Activated naive CD4-positive, alpha-beta T cell treated with Interleukin-2 at 50 U/mL for 16 hours (primary cell): Measurements from ENCODE around the gene RBP3.

Experiments
- DNase-seq: peaks from one replicate; pipeline ENCODE4 v3.0.0-alpha.2; 2020

The RBP3 gene

GRCh38 chr10:47319784-47320183 lies 28.4 kb upstream of the RBP3 start:
- DNase-seq: no peak

GRCh38 chr10:47320812-47321211 lies 27.4 kb upstream of the RBP3 start:
- DNase-seq: no peak

GRCh38 chr10:47321521-47322195 lies 26.5 kb upstream of the RBP3 start:
- DNase-seq: no peak

GRCh38 chr10:47322300-47323061 lies 25.7 kb upstream of the RBP3 start, which contains the start of gene GDF2:
Gene GDF2, plus strand, starts transcription at chr10:47322454. Its CDS starts 215 bp downstream, at chr10:47322669.
- DNase-seq: no peak

GRCh38 chr10:47323087-47323486 lies 25.1 kb upstream of the RBP3 start:
- DNase-seq: no peak

GRCh38 chr10:47323636-47324296 lies 24.4 kb upstream of the RBP3 start:
- no peak for DNase-seq

GRCh38 chr10:47325303-47326291 lies 22.6 kb upstream of the RBP3 start:
- DNase-seq: no peak

- DNase-seq: no peak
These were observed 21.7 kb upstream of the RBP3 start for GRCh38 chr10:47326306-47326926.

- DNase-seq: no peak
These were observed 21.2 kb upstream of the RBP3 start for GRCh38 chr10:47326927-47327330.

GRCh38 chr10:47329855-47330254 lies 18.3 kb upstream of the RBP3 start:
- no peak for DNase-seq

- DNase-seq: no peak
These were observed 17.8 kb upstream of the RBP3 start for GRCh38 chr10:47330366-47330765.

- DNase-seq: no peak
These were observed 17.4 kb upstream of the RBP3 start for GRCh38 chr10:47330804-47331203.

GRCh38 chr10:47331491-47331890 lies 16.7 kb upstream of the RBP3 start:
- no peak for DNase-seq

- no peak for DNase-seq
These were observed 16.2 kb upstream of the RBP3 start for GRCh38 chr10:47331954-47332353.

- DNase-seq: no peak
These were observed 15.8 kb upstream of the RBP3 start for GRCh38 chr10:47332371-47332770.

- DNase-seq: no peak
These were observed 15.2 kb upstream of the RBP3 start for GRCh38 chr10:47332946-47333345.

GRCh38 chr10:47333532-47333931 lies 14.6 kb upstream of the RBP3 start:
- DNase-seq: no peak

GRCh38 chr10:47334466-47335295 lies 13.5 kb upstream of the RBP3 start:
- DNase-seq: no peak

- DNase-seq: no peak
These were observed 12.3 kb upstream of the RBP3 start for GRCh38 chr10:47335906-47336305.

GRCh38 chr10:47336387-47337134 lies 11.6 kb upstream of the RBP3 start:
- DNase-seq: no peak
